ENCODE results near the gene B9D1. TPM values are rescaled to one million over a fixed set of nuclear protein-coding genes. Genes with fewer than 3 reads are reported as not detected.
A peak's percentile ranks its signal among the peaks of the same experiment; 100 is the strongest.

The B9D1 gene
- polyA plus RNA-seq, 1 experiment: 55.8 TPM

- peak; percentile 64 for DNase-seq (ENCODE audit: low read depth)
- H3K27me3 ChIP-seq (ENCODE audit: control insufficient read depth, insufficient read depth, low read length): no peaks in the 10 kb centered on the region
- ChIA-PET POLR2A (interaction anchor here (1.3 kb wide), 1 partner anchor 23 kb away, joined by 4 read pairs; no protein-coding TSS in a partner anchor), CTCF (interaction anchor here (0.7 to 1.0 kb wide), 4 partner anchors 9 to 31 kb away, joined by 3 to 4 read pairs (median 3); partner anchors contain the start of gene MAPK7)
- H3K4me3 ChIP-seq (ENCODE audit: low read depth, low read length): no peak overlapping the region
- no peaks in the 10 kb centered on the region for H3K36me3 ChIP-seq (ENCODE audit: control insufficient read depth, insufficient read depth, low read length)
- no peak for TF ChIP-seq CTCF (IDR thresholded peaks at IDR 0.05; ENCODE audit: insufficient read depth, low read depth, low read length)
Measured at GRCh38 chr17:19409509-19409908, 47.0 kb upstream of the B9D1 start.

- Histone ChIP-seq H3K36me3 (ENCODE audit: control insufficient read depth, insufficient read depth, low read length) (no peaks in the 10 kb centered on the region), H3K27me3 (ENCODE audit: control insufficient read depth, insufficient read depth, low read length) (no peaks in the 10 kb centered on the region), H3K4me3 (ENCODE audit: low read depth, low read length) (no peak overlapping the region)
- no peak for DNase-seq (ENCODE audit: low read depth)
- POLR2A ChIA-PET: interaction anchor here (1.3 kb wide), 1 partner anchor 22 kb away, joined by 4 read pairs; no protein-coding TSS in a partner anchor
- TF ChIP-seq CTCF (IDR thresholded peaks at IDR 0.05; ENCODE audit: insufficient read depth, low read depth, low read length): no peak
- CTCF ChIA-PET: interaction anchor here (0.7 to 0.9 kb wide), 3 partner anchors 9 to 29 kb away, joined by 3 to 4 read pairs (median 3); no protein-coding TSS in a partner anchor
Measured at GRCh38 chr17:19409066-19409465, 46.5 kb upstream of the B9D1 start.

DNA sequence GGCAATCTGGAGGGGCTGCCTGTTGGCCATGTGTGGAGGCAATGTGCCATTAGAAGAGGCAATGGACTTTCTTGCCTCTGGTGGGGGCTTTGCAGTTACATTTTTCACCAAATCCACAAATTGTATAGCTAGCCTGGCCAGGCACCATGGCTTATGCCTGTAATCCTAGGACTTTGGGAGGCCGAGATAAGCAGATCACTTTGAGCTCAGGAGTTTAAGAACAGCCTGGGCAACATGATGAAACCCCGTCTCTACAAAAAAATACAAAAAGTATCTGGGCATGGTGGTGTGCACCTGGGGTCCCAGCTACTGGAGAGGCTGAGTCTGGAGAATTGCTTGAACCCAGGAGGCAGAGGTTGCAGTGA lies 45.8 kb upstream of the B9D1 start:
- POLR2A ChIA-PET: no interaction called here
- Histone ChIP-seq H3K36me3 (ENCODE audit: control insufficient read depth, insufficient read depth, low read length) (no peaks in the 10 kb centered on the region), H3K4me3 (ENCODE audit: low read depth, low read length) (no peak overlapping the region), H3K27me3 (ENCODE audit: control insufficient read depth, insufficient read depth, low read length) (no peaks in the 10 kb centered on the region)
- no peak for DNase-seq (ENCODE audit: low read depth)
- no peak for TF ChIP-seq CTCF (IDR thresholded peaks at IDR 0.05; ENCODE audit: insufficient read depth, low read depth, low read length)
- CTCF ChIA-PET: interaction anchor here (1.1 kb wide), 1 partner anchor 11 kb away, joined by 3 read pairs; no protein-coding TSS in a partner anchor

DNA sequence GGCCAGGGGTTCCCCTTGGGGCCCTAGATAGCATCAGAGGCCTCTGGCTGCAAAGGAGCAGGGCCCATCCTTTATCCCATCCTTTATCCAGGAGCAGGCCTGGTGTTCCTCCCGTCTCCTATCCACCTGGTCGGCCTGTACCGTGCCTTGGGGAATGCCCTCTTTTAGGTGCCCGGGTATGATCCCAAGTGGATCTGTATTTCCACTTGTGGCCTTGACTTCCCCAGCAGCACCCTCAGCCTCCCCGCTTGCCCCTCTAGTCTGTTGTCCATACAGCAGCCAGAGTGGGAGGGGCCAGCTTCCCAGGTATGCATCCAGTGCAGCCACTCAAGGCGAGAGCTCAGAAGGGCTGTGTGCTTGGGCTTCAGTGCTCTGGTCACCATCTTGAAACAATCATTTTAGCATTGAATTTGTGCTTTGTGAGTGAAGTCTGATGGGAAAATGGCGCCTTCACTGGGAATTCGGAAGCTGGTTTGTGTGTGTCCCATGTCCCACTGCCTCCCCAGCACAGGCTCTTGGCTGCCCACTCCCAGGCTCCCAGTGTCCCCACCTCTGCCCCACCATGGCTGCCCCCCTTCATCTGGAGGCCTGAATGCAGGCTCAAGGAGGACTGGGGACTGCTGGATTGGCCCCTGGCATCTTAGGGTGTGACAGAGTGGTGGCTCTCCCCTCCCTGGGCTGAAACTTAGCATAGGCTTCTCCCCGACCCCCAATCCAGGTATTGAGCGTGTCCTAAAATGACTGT lies 45.2 kb upstream of the B9D1 start:
- DNase-seq (ENCODE audit: low read depth): no peak
- Histone ChIP-seq H3K27me3 (ENCODE audit: control insufficient read depth, insufficient read depth, low read length) (no peaks in the 10 kb centered on the region), H3K4me3 (ENCODE audit: low read depth, low read length) (no peak overlapping the region), H3K36me3 (ENCODE audit: control insufficient read depth, insufficient read depth, low read length) (no peaks in the 10 kb centered on the region)
- TF ChIP-seq CTCF (IDR thresholded peaks at IDR 0.05; ENCODE audit: insufficient read depth, low read depth, low read length): no peak
- ChIA-PET CTCF (interaction anchor here (1.1 kb wide), 1 partner anchor 12 kb away, joined by 3 read pairs; no protein-coding TSS in a partner anchor), POLR2A (no interaction called here)

DNA sequence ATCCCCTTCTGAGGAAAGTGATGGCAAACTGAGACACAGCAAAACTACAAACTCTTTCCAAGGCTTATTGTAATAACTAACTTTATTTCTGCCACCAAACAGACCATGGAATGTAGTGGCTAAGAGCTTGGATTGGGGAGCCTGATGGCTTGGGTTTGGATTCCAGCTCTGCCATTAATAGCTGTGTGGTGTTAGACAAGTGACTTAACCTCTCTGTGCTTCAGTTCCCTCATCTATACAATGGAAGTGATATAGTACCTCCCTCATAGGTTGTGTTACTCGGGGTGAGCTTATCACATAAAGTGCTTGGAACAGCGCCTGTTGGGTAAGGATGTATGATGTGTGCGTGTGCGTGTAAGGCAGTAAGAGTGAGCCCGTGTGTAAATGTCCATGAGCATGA lies 42.6 kb upstream of the B9D1 start:
- no peak for DNase-seq (ENCODE audit: low read depth)
- no peaks in the 10 kb centered on the region for H3K36me3 ChIP-seq (ENCODE audit: control insufficient read depth, insufficient read depth, low read length)
- no peaks in the 10 kb centered on the region for H3K27me3 ChIP-seq (ENCODE audit: control insufficient read depth, insufficient read depth, low read length)
- ChIA-PET CTCF (interaction anchor here (1.3 kb wide), 1 partner anchor 42 kb away, joined by 4 read pairs; no protein-coding TSS in a partner anchor), POLR2A (no interaction called here)
- no peak for TF ChIP-seq CTCF (IDR thresholded peaks at IDR 0.05; ENCODE audit: insufficient read depth, low read depth, low read length)
- no peak overlapping the region for H3K4me3 ChIP-seq (ENCODE audit: low read depth, low read length)
